OCI-LY3 (cell line): Measurements from ENCODE around the gene NGFR.

ENCODE experiments used
- EZH2phosphoT487 ChIP-seq: fragments of 200-600 bp; shearing (Covaris generic); IDR thresholded peaks from 2 replicates; pipeline ENCODE4 v1.6.1; 2018; ENCODE audit warnings: antibody characterized with exemption, mixed run types, low read depth
- TF ChIP-seq, protein P1 (sequence below): fragments of 200-600, 300-600 bp; sonication (generic); IDR thresholded peaks from 2 replicates; pipeline ENCODE4 v1.5.1; 2014; ENCODE audit warnings: antibody characterized with exemption, low read length, low read depth

DNA sequence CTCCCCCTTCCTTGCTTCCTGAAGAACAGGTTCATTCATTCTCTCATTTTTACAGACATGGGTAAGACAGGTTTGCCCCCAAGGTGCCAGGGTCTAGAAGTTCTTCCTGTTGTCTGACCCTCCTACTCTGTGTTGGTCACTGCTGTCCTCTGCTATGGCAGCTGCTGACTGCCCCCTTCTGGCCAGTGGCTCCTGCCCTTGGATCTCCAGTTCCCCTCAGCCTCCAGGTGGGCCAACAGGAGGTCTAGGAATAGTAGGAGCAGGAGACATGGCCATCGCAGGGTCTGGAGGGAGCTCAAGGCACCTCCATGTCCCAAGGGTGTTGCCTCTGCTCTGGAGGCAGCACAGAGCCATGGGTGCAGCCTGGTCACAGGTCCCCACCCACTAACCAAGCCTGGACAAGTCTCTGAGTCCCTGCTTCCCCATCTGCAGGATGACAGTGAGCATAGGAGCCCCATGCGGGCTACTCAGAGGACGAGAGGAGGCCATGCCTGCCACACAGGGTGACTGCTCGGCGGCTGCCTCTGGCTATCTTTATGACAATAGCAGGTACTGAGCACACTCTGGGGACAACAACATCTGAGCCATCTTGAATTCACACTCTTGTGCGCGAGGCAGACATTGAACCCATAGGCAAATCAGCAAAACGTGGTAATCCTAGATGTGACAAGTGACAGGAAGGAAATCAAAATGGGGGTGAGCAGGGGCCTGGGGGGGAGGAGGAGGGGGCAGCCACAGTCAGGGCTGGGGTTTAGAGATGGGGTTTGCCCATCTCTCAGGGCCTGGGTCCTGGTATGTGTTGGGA, 53.6 kb downstream of the NGFR start:
- TF ChIP-seq, protein P1, sequence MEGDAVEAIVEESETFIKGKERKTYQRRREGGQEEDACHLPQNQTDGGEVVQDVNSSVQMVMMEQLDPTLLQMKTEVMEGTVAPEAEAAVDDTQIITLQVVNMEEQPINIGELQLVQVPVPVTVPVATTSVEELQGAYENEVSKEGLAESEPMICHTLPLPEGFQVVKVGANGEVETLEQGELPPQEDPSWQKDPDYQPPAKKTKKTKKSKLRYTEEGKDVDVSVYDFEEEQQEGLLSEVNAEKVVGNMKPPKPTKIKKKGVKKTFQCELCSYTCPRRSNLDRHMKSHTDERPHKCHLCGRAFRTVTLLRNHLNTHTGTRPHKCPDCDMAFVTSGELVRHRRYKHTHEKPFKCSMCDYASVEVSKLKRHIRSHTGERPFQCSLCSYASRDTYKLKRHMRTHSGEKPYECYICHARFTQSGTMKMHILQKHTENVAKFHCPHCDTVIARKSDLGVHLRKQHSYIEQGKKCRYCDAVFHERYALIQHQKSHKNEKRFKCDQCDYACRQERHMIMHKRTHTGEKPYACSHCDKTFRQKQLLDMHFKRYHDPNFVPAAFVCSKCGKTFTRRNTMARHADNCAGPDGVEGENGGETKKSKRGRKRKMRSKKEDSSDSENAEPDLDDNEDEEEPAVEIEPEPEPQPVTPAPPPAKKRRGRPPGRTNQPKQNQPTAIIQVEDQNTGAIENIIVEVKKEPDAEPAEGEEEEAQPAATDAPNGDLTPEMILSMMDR: peak; percentile 52
- TF ChIP-seq EZH2phosphoT487: no peak
